GM12865 (cell line): ENCODE data around the gene HOXB1.

Experiments used
- DNase-seq: peaks from one replicate; pipeline ENCODE4 v3.0.0; 2010; ENCODE audit warnings: low read depth
- H3K4me3 ChIP-seq: 2 replicates; pipeline ENCODE4 v1.5.1; 2011; ENCODE audit warnings: mild to moderate bottlenecking, low read depth, low read length, control low read depth
- CTCF ChIP-seq: IDR thresholded peaks from 2 replicates; pipeline ENCODE4 v1.5.1; 2011; ENCODE audit warnings: low read length, control low read depth, low read depth, inconsistent platforms; ENCODE audit not compliant: insufficient read depth; ENCODE audit errors: missing control alignments

HOXB1 gene

GRCh38 chr17:48544349-48545021 lies 13.7 kb upstream of the HOXB1 start:
- no peak overlapping the region for H3K4me3 ChIP-seq
- no peak for TF ChIP-seq CTCF
- no peak for DNase-seq

- DNase-seq = no peak
- peak overlapping the region; percentile 33; the same call in 1 of the 2 replicates for H3K4me3 ChIP-seq
- no peak for TF ChIP-seq CTCF
Observed at GRCh38 chr17:48543854-48544348, 13.1 kb upstream of the HOXB1 start.

GRCh38 chr17:48543107-48543853 lies 12.5 kb upstream of the HOXB1 start:
- TF ChIP-seq CTCF = peak; percentile 16
- peak overlapping the region; percentile 33 for H3K4me3 ChIP-seq
- peak; percentile 56 for DNase-seq

- H3K4me3 ChIP-seq = peak overlapping the region; percentile 33
- DNase-seq = no peak
- TF ChIP-seq CTCF = no peak
Observed at GRCh38 chr17:48542698-48543106, 11.9 kb upstream of the HOXB1 start.

- no peak for DNase-seq
- no peak overlapping the region for H3K4me3 ChIP-seq
- no peak for TF ChIP-seq CTCF
Observed at GRCh38 chr17:48542114-48542656, 11.4 kb upstream of the HOXB1 start.

- no peak overlapping the region for H3K4me3 ChIP-seq
- DNase-seq = no peak
- TF ChIP-seq CTCF = no peak
Observed at GRCh38 chr17:48541577-48542113, 10.8 kb upstream of the HOXB1 start.
